GM18858 (cell line): Measurements from ENCODE around the gene PHF2.

Source experiments
- ATAC-seq: cut with Tn5 transposase; IDR thresholded peaks from one replicate; pipeline ENCODE4 v1.9.1; 2021; ENCODE audit not compliant: unreplicated experiment

The PHF2 gene

GRCh38 chr9:93567271-93567959 lies 9.0 kb upstream of the PHF2 start:
- ATAC-seq: no peak

DNA sequence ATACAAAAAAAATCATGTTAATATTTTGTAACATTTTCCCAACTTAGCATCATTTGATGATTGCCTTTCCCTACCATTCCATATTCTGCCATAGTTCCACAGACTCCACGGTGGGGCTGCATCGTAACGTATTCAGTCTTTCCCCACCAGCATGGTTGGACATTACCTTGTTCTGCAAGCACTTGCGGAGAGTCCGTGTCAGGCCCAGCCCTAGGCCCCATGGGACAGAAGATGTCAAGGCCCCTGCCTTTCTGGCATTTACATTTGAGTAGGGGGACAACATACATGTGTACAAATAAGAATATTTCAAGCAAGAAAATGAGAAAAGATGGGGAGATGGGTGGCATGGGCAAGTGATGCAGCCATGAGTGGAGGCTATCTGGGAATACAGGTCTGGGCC lies 8.2 kb upstream of the PHF2 start:
- ATAC-seq: no peak

DNA sequence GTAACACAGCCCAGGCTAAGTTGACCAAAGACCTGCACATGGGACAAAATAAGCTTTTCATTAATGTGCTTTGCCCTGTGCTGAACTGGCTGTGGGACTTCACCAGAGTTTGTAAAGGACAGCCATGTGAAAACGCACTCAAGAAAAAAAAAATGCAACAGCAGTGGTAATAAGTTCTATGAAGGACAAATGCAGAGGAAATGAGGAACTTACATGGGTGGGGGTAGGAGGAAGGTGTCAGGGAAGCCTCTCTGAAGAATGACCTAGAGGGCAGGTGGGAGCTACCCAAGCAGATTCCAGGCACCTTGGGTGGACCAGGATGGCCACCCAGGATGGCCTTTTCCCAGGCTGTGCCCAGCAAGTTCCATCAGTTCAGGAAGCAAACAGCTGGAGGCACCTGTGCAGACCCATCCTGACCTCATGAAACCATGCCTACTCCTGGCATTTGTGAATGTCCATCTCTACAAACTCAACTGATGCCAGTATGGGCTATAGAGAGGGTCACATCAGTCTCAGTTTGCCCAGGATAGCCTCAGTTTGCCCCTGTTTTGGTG lies 6.7 kb upstream of the PHF2 start:
- no peak for ATAC-seq

DNA sequence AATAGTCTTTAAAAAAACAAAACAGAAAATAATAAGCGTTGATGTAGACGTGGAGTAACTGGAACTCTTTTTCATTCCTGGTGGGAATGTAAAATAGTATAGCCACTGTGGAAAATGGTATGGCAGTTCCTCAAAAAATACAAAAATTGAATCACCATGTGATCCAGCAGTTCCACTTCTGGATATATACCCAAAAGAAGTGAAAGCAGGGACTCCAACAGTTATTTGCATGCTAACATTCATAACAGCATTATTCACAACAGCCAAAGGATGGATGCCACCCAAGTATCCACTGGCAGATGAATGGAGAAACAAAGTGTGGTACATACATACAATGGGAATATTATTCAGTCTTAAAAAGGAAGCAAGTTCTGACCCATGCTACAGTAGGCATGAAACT lies 4.2 kb upstream of the PHF2 start:
- no peak for ATAC-seq

DNA sequence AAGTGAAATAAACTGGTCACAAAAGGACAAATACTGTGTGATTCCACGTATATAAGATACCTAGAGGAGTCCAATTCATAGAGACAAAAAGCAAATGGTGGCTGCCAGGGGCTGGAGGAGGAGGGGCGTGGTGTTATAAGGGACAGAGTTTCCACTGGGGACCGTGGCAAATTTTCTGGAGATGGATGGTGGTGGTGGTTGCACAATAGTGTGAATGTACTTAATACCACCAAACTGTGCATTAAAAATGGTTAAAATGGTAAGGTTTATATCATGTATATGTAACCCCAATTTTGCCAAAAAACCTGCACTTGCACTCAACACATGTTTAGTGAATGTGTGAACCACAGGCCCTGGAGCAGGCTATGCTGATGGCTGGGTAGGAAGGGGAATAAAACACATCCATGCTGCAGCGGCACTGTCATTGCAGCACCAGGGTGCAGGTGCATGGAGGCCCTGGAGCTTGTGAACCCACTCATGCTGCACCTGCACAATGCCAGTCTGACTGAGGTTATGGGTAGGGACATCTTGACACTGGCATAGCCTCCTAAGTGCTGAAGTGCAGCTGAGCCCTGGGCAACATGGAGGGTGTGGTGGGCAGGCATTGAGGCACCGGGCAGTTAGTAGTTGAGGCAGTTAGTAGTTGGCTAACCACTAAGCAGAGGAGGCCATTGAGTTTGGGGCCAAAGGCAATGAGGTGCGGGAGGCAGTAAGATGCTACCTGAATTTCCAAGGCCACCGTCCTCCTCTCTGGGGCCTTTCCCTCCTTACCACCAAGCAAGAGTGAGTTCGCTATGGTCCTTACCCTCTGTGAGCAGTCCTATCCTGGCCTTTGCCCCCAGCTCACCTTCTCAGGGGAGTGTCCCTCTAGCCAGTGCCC lies 3.5 kb upstream of the PHF2 start:
- ATAC-seq: no peak

- ATAC-seq: no peak
These were observed 2.9 kb upstream of the PHF2 start for GRCh38 chr9:93573516-93573828.

DNA sequence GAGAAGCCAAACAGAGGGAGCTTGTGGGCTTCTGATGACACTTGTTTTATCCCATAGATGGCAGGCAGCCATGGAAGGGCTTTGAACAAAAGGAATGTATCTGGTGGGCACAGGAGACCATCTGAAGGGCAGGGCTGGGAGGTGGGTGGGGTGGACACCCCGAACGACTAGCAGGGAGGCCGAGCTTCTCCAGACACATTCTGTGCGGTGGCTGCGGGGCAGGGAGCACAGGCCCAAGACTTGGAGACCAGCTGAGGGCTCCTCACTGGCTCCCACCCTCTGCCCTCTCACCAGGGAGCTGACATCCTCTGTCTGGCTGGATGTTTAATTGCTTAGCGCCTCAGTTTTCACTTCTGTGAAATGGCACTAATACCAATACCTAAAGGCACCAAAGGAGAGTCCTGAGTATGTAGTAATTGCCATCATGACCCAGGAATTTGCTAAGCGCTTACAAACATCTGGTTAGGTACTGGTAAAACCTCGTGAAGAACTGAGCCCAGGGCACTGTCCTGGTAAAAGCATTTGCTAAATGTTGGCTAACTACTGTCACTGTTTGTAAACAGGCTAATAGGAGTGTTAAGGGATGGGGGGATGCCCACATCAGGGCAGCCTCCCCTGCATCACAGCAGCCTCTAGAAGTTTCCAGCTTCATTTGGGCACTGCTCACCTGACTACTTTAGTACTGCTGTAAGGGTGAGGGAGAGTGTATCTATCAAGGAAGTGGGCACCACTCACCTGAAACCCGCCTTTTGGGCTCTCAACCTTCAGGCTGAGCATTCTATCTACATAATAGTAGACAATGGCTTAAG lies 2.1 kb upstream of the PHF2 start:
- no peak for ATAC-seq

DNA sequence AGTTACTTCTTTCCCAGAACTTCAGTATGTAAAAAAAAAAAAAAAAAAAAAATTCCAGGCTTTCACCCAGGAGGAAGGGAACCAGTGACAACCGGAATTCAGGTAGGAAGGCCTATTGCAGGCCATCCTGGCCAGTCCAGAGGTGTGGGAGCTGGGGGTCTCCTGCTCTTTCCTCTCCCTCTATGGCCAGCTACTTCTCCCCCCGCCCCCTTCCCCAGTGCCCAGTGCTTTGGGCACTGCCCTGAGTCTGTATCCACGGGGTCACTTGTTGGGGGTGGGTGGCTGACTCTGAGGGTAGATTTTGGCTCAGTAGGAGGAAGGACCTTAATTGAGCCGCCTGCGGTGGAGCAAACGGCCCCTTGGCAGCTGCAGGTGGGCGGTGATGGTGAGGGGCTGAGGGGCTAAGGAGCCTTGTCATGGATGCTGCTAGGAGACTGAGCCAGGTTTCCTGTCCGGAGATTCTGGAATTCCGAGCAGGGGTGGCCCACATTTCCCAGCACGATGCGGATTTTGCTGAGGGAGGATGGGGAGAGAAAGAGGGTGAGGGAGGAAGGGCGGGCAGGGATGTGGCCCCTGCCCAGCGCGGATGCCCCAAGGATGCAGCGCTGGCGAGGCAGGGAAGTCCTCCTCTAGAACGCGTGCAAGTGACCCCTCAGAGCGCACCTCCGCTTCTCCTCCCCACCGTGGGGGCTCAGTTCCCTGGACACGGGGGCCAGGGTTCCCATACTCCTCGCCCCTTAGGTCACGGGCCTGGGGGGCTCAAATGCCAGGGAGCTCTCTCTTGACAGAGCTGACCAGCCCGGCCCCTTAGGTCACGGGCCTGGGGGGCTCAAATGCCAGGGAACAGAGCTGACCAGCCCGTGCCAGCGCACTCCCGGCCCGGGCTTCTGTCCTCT lies 1.2 kb upstream of the PHF2 start:
- no peak for ATAC-seq

- ATAC-seq: no peak
These were observed 557 bp upstream of the PHF2 start for GRCh38 chr9:93575796-93576257.

DNA sequence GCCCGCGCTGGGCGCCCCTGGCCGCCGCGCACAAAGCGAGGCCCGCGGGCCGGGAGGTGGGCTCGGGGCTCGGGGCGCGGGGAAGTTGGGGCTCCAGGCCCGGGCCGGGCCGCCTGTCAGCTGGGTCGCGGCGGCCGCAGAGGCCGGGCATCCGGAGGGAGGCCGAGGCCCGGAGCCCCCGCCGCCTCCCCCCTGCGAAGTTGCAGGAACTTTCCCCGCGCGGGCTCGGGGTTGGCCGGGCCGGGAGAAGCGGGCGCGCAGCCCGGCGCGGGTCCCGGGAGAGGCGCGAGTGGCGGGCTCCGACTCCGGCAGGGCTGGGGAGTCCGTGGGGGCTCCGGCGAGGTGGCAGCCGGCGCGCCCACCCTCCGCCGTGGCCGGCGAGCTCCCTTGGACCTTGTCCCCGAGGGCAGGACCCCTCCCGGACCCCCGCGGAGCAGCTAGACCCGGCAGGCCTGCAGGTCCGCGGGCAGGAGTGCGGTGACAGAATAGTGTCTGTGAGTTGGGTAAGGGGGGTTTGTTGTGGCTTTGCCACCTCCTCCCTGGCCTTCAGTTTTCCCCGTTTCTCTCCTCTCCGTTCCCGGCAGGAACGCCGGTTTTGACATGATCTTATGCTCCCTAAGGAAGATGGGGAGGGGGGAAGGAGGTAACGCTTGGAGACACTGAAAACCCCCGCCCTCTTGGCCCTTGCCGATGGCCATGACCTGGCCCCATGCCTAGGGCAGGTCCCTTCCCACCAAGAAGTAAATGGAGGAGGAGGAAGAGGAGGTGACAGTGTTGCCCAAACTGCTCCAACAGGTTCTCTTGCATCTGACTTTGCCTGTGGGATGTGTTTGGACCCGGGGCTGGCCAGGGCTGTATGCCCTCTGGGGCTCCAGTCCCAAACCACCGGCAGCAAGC lies 942 bp downstream of the PHF2 start:
- no peak for ATAC-seq

DNA sequence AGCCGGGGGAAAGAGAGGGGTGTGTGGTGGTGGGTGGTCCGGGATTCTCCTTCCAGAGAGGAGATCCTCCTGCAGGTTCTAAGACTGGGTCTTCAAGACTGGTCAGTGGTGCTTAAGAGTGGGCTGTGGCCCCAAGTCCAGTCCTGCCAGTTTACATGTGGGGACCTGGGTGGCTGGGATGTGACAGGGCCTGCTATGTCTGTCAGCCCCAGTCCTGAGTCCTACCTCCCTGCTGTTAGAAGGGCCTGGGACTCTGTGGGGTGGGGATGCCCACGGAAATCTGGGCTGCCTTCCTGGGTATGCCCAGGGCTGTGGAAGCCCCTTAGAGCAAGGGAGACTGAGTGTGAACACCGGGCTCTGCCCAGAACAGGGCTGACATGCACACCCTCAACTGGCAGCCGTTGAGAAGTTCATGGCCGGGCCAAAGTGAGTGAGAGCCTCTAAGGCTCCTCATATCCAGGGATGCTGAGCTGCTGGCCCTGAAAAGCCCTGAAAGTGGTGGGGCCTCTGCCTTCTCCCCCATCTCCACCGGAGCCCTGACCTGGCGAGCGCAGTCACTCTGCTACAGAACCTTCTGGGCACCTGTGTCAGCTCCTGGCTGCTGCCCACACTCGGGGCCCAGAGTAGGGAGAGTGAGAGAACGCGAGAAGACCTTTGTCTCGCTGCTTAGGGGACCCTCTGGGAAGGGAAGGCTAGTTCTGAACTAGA lies 1.7 kb downstream of the PHF2 start:
- no peak for ATAC-seq

GRCh38 chr9:93578844-93579243 lies 2.5 kb downstream of the PHF2 start:
- ATAC-seq: no peak

GRCh38 chr9:93579711-93580516 lies 3.5 kb downstream of the PHF2 start:
- no peak for ATAC-seq

DNA sequence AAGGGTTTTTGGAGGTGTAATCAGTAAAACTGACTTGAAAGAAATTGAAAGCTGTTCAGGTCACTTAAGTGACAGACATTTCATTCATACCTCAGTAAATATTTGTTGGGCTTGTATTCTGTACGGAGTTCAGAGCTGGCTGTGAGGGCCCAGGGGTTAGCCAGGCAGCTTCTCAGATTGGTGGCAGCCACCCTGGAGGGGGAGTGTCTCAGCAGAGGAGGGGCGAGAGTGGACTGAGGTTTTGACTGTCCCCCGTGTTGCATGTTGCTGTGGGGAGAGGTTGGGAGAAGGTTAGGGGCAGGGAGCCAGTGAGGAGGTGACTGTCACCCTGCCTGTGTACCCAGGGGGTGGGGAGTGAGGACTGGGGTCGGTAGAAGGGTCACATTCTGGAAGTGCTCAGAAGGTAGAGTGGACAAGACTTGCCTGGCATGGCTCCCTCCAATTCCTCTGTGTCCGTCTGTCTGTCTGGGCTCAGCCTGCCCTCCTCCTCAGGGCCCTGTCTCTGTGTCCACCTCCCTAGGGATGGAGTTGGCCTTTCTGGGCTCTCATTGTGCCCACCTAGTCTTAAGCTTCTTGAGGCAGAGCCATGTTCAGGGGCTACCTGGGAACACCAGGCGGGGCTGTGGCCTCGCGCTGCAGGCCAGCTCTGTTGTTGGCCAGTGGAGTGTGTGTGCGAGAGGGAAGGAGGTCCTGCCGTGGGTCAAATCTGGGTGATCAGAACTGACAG lies 4.4 kb downstream of the PHF2 start:
- ATAC-seq: no peak

GRCh38 chr9:93582115-93582514 lies 5.7 kb downstream of the PHF2 start:
- ATAC-seq: no peak

DNA sequence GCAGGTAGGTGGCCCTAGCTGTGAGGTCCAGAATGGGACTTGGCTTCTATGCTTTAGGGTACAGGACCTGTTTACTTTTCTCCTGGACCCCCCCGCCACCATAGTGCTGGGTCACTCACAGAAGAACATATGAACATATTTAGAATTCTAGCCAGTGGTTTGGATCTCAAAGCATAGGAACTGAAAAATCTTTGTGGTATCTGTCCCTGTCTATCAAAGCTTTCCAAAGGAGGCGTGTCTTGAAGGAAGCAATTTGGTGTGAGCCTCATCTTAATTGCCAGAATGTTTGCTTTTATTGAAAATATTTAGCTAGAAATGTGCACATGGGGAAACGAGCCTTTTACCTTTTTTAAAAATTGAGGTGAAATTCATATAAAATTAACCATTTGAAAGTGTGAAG lies 6.2 kb downstream of the PHF2 start:
- no peak for ATAC-seq

DNA sequence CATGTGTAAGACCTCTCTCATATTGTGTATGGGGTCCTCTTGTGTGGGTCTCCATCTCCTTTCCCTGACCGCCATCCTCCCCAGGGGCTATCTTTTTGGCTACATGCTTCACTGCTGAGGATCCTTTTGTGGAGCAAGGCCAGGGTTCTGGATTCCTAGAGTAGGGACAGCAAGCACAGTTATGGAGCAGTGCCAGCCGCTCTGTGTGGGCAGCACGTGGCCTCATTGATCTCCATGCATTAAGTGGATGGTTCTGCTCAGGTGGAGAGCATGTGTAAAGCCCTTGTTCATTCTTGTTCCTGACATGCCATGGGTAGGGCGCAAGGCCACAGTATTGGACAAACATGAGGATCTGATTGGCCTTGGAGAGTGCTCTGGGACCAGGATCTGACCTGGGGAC lies 8.9 kb downstream of the PHF2 start:
- no peak for ATAC-seq
